ENCODE data around the gene SBF2.

SBF2 gene

GRCh38 chr11:9899676-9900075, 394.3 kb downstream of the SBF2 start:
- no peak for DNase-seq (ENCODE audit: low spot score)

GRCh38 chr11:9896902-9897301, 397.1 kb downstream of the SBF2 start:
- no peak for DNase-seq (ENCODE audit: low spot score)

GRCh38 chr11:9895006-9895405, 399.0 kb downstream of the SBF2 start:
- DNase-seq (ENCODE audit: low spot score), result no peak

- DNase-seq (ENCODE audit: low spot score), result no peak
These were observed 400.5 kb downstream of the SBF2 start for GRCh38 chr11:9893474-9893873.

- no peak for DNase-seq (ENCODE audit: low spot score)
These were observed 405.1 kb downstream of the SBF2 start for GRCh38 chr11:9888938-9889337.

GRCh38 chr11:9887472-9887871, 406.5 kb downstream of the SBF2 start:
- DNase-seq (ENCODE audit: low spot score), result no peak

GRCh38 chr11:9886595-9886994, 407.4 kb downstream of the SBF2 start:
- no peak for DNase-seq (ENCODE audit: low spot score)

GRCh38 chr11:9884601-9885000, 409.4 kb downstream of the SBF2 start:
- no peak for DNase-seq (ENCODE audit: low spot score)

- no peak for DNase-seq (ENCODE audit: low spot score)
These were observed 413.4 kb downstream of the SBF2 start for GRCh38 chr11:9880657-9881056.

GRCh38 chr11:9878936-9879335, 415.1 kb downstream of the SBF2 start:
- DNase-seq (ENCODE audit: low spot score), result no peak

- no peak for DNase-seq (ENCODE audit: low spot score)
These were observed 417.7 kb downstream of the SBF2 start for GRCh38 chr11:9876331-9876730.

- DNase-seq (ENCODE audit: low spot score), result no peak
These were observed 418.2 kb downstream of the SBF2 start for GRCh38 chr11:9875862-9876261.

GRCh38 chr11:9875399-9875798, 418.6 kb downstream of the SBF2 start:
- DNase-seq (ENCODE audit: low spot score), result no peak

- no peak for DNase-seq (ENCODE audit: low spot score)
These were observed 419.6 kb downstream of the SBF2 start for GRCh38 chr11:9874466-9874865.

- no peak for DNase-seq (ENCODE audit: low spot score)
These were observed 425.4 kb downstream of the SBF2 start for GRCh38 chr11:9868641-9869040.

GRCh38 chr11:9862981-9863380, 431.0 kb downstream of the SBF2 start:
- DNase-seq (ENCODE audit: low spot score), result no peak

- DNase-seq (ENCODE audit: low spot score), result peak; percentile 22
These were observed 431.9 kb downstream of the SBF2 start for GRCh38 chr11:9861860-9862725.

GRCh38 chr11:9859554-9860305, 434.3 kb downstream of the SBF2 start:
- no peak for DNase-seq (ENCODE audit: low spot score)

GRCh38 chr11:9858822-9859221, 435.2 kb downstream of the SBF2 start:
- DNase-seq (ENCODE audit: low spot score), result no peak

GRCh38 chr11:9858218-9858617, 435.8 kb downstream of the SBF2 start:
- no peak for DNase-seq (ENCODE audit: low spot score)

GRCh38 chr11:9855579-9856287, 438.3 kb downstream of the SBF2 start:
- DNase-seq (ENCODE audit: low spot score), result peak; percentile 25

- DNase-seq (ENCODE audit: low spot score), result no peak
These were observed 440.0 kb downstream of the SBF2 start for GRCh38 chr11:9853929-9854552.

Measured in putamen (tissue), 1 donor.